LHCN-M2 (cell line): ENCODE measurements around the gene TOP2A. TPM values are rescaled to one million over a fixed set of nuclear protein-coding genes. Genes with fewer than 3 reads are reported as not detected.

ENCODE experiments used
- DNase-seq: peaks from one replicate; pipeline ENCODE4 v3.0.0-alpha.2; 2012; ENCODE audit warnings: low read depth
- polyA plus RNA-seq: library from polyadenylated mRNA; unstranded; fragments of >200 nt; gene quantifications from one replicate; pipeline ENCODE4 v1.2.1, GENCODE V29; 2012; ENCODE audit warnings: missing spikeins
- total RNA-seq: library from RNA; depleted of rRNA; stranded (reverse); fragments of >200 nt; gene quantifications from 2 replicates; pipeline ENCODE4 v1.2.3, GENCODE V29; 2014; rRNA removed

TOP2A gene, protein sequence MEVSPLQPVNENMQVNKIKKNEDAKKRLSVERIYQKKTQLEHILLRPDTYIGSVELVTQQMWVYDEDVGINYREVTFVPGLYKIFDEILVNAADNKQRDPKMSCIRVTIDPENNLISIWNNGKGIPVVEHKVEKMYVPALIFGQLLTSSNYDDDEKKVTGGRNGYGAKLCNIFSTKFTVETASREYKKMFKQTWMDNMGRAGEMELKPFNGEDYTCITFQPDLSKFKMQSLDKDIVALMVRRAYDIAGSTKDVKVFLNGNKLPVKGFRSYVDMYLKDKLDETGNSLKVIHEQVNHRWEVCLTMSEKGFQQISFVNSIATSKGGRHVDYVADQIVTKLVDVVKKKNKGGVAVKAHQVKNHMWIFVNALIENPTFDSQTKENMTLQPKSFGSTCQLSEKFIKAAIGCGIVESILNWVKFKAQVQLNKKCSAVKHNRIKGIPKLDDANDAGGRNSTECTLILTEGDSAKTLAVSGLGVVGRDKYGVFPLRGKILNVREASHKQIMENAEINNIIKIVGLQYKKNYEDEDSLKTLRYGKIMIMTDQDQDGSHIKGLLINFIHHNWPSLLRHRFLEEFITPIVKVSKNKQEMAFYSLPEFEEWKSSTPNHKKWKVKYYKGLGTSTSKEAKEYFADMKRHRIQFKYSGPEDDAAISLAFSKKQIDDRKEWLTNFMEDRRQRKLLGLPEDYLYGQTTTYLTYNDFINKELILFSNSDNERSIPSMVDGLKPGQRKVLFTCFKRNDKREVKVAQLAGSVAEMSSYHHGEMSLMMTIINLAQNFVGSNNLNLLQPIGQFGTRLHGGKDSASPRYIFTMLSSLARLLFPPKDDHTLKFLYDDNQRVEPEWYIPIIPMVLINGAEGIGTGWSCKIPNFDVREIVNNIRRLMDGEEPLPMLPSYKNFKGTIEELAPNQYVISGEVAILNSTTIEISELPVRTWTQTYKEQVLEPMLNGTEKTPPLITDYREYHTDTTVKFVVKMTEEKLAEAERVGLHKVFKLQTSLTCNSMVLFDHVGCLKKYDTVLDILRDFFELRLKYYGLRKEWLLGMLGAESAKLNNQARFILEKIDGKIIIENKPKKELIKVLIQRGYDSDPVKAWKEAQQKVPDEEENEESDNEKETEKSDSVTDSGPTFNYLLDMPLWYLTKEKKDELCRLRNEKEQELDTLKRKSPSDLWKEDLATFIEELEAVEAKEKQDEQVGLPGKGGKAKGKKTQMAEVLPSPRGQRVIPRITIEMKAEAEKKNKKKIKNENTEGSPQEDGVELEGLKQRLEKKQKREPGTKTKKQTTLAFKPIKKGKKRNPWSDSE (N-terminal part only)
- total RNA-seq = 264 and 349 TPM in 2 replicates
- polyA plus RNA-seq = 54.4 TPM

DNA sequence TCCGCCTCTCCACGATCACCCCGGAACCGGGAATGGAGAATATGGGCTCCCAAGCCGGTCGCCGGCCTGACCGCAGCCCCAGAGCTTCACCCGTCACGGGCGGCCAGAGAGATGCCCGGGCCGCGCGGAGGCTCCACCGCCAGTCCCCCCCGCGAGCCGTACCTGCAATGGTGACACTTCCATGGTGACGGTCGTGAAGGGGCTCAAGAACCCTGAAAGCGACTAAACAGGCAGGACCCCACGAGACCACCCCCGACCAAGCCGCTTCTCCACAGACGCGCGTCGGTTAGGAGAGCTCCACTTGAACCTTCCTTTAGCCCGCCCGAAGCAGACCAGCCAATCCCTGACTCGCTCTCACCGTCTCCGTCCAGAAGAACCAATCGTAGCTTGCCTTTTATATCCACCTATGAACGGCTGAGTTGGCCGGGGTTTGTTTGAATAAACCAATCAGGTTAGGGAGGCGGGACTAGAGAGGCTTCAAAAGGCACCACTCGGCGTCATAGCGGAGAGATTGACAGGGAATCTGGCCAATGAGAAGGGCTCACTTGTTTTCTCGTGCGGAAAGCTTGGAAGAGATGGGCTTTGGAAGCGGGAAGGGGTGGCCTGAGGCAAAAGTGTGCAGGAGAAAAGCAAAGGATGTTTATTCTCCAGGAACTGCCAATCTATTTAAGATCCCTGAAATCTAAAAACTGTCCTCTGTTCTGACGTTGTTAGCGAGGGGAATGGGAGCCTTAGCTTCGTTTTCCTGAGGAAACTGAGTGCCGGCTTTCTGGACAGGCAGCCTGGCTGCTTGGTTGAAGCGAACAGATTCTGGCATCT lies at the start of gene TOP2A:
TSS of gene TOP2A (minus strand) at position 288 of the 819 bp plus-strand sequence. CDS start at position 183, 105 bp downstream.
- DNase-seq = peak; percentile 100

DNA sequence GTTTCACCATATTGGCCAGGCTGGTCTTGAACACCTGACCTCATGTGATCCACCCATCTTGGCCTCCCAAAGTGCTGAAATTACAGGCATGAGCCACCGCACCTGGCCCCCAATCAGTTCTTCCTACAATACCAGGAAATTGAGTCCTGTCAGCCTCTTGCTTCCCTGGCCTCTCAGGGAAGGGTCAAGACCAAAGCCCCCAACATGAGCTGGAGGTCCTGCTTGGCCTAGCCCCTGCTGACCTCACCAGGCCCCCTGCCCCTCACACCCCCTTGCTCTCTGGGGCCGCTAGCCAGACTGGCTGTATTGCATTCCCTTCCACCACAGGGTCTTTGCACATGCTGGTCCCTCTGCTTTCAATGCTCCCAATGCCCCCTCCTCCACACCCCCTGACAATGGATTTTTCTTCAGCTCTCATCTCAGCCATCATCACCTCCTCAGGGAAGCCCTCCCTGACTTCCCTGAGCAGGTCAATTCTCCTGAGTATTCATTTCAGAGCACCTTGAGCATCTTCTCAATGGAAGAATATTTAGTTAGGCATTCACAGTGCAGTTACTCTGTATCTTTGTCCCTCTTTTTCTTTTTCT lies 49.7 kb upstream of the TOP2A start:
- DNase-seq = no peak

DNA sequence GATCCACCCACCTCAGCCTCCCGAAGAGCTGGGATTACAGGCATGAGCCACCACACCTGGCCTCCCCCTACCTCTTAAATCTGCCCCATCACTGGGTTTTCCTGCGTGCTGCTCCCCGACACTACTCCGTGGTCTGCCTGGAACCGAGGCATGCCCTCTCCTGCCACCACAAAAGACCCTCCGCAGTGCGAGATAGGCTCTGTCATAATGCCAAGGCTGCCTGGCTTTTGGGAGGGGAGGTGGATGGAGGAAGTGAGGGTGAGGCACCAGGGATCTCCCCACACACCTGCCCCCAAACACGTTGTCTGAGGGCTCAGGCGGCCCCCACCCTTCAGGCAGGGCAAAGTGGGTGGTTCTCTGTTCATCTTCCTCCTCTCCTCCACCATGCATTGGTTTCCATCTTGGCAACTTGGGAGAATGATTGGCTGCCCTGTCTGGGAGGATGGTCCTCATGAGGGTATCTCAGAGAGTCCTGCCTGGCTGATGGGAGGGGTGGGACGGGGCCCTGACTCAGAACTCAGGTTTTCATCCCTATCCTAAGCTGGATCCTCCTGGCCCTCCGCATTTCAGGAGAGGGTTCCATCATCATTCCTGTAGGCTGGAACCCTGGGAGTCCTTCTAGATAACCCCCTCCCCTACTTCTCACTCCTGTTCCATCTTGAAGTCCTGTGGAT lies 48.7 kb upstream of the TOP2A start:
- DNase-seq = no peak

DNA sequence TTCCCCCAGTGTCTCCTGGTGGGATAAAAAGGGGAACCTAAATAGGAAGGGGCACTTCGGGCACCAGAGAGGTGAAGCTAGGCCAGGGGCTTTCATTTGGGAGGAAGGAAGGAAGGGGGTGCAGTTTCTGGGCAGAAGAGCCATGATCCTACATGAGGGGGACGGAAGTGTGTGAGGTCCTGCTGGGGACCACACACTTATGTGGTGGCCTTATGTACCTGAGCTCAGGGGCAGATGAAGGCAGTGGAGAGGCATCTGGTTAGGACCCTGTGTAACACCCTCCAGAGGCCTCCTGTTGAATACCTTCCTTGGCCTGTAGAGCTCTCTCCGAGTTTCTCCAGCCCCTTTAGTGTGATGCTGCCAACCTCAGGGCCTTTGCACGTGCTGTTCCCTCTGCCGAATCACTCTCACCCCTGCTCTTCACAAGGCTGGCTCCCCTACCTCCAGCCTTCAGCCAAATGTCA lies 46.7 kb upstream of the TOP2A start:
- no peak for DNase-seq

DNA sequence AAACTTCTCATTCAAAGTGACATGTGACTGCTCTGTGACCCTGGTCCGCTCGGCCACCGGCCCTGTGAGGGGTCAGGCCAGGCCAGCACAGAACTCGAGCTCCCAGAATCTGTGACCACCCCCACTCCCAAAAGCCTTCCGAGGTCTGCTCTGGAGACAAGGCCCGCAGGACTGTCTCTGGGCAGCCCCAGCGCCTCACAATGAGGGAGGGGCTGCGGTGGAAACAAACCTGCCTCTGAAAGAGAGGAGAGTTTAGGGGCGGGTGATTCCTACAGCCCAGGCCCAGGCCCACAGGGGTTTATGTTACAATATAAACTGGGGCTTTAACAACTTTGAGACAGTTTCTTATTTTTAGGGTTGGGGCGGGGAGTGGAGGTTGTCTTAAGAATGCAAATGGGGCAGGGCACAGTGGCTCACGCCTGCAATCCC lies 45.4 kb upstream of the TOP2A start:
- no peak for DNase-seq

DNA sequence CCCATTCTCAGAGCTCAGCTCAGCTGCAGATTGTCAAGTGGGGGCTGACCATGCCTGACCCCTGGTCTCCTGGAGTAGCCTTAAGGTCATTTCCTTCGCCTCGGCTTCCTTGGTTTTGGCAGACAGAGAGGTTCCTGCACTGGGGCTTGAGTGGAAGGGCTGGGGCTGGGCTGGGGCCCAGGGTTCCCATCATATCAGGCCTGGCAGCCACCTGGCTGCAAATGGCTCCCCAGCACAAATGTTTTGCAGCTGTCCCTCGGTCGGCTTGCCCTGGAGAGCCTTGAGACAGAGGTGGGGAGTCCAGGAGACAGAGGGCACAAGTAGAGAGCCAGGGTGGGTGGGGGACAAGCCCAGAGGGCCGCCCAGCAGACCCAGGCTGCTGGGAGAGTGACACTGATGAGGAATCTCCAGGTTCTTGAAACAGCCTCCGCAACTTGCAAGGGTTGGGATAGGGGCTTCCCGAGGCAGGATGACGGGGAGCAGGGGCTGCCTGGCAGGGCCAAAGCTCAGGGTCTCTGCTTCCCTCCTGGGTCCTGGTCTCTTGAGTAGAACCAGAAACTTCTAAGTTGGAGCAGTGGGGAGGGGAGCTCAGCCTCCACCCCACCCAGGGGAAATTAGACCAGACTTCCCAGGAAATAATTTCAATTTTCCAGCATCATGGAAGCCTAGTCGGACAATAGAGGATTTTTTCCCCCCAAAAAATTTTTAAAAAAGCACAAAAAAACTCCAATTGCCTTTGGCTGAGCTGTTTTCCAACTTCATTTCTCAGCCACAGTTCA lies 44.8 kb upstream of the TOP2A start:
- DNase-seq = no peak

DNA sequence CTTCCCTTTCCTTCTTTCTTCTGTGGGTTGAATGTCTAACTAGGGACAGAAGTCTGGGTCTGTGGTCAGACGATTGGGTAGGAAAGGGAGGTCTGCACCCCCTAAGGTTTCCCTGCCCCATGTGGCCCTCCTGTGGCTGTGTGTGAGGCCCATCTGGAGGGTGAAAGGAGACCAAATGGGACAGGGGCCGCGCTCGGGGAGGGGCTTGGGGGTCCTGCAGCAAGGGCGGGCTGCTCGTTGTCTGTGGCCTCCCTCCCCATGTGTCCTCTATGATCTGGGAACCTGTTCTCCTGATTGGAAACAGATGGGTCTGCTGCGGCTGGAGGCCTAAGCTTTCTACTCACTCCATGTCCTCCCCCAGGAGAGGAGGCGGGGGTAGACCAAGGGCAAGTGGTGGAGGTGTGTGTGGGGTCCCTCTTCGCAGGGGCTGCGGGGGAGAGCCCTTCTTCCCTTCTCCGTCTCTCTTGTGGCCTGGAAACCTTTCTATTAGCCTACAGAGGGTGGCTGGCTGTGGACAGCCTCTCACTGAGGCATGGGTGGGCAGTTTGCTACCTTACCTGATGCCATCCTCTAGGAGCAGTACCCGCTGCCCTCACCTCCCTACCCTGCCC lies 44.1 kb upstream of the TOP2A start:
- no peak for DNase-seq

DNA sequence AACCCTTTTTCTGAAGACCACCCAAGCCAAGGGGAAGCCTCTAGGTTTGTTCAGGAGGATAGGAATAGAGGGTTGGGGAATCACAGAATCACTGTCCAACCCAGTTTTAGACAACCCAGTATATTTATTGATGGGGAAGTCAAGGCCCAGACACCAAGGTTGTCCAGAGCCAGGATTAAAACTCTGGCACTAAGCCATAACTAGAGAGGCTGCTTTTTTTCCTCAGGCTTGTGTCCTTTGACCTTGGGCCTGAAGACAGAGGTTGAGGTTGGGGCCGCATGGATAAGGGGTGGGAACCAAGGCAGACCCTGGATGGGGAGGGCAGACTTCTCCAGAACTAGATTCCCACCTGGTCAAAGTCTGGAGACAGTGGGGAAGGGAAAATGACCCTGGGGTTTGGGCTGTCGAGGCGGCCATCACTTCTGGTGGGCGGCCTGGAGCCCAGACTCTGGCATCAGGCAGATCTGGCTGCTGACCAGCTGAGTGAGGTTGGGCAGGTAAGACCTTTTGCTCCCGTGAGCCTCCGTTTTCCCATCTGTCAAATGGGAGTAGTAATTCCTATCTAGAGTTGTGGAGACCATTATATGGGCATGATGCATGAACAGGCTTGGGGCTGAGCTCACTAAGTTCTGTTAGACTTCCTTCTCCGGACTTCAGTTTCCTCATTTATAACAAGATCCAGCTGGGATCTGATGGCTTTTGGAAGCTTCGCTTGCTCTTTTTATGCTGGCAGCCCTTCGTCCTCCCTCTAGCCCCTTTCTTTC lies 43.5 kb upstream of the TOP2A start:
- DNase-seq = no peak

DNA sequence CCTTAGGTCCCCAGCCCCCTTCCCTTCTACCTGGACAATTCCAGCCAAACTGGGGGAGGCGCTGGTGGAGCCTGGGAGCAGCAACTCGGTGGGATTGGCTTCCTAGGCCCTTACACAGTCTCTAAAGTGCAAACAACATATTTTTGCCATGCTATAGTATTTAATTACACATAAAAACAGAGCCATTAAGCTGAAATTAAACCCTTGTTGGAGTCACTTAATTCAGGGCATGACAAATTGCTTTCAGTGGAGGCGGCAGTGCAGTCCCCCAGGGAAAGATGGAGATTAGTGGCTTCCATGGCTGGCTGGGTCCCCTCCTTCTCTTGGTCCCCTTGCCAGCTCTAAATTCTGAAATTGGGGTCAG lies 42.9 kb upstream of the TOP2A start:
- DNase-seq = no peak

DNA sequence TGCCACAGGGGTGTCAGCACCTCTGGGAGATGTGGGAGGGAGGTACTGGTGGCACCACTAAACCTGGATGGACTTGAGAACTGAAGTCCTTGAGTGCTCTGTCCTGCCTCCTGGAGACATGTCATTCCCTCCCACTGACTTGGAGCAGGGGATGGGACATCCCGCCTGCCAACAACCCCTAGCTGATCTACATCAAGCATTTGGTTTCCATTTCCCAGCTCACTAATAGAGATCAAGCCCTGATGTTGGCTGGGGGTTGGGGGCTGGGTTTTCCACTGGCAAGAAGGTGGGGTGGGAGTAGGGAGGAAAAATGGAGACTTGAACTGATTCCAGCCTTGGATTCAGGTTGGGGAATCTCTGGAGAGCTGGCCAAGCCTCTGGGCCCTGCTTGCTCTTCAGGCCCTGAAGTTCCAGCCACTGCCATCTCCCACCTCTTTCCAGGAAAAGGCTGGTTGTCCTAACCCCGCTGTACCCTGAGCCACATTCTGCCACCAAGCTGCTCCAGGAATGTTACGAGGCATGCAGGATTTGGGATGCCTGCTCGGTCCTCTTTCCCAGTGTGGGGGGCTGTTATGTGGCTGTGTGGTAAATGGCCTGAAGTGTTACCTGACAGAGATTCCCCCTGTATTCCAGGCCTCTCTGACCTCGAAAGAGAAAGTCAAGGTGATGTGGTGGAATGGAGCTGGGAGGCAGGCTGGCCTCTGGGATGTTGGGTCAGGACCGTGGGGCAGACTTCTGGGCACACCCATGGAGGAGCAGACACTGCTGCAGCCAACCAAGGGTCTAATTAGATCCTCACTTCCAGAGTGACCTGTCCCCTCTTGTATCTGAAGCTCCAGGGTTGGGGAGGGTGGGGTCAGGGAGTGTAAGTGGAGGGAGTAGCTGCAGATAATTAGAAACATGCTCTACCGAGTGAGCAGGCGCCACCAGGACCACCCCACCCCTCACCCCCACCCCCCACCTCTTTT lies 42.2 kb upstream of the TOP2A start:
- DNase-seq = no peak

DNA sequence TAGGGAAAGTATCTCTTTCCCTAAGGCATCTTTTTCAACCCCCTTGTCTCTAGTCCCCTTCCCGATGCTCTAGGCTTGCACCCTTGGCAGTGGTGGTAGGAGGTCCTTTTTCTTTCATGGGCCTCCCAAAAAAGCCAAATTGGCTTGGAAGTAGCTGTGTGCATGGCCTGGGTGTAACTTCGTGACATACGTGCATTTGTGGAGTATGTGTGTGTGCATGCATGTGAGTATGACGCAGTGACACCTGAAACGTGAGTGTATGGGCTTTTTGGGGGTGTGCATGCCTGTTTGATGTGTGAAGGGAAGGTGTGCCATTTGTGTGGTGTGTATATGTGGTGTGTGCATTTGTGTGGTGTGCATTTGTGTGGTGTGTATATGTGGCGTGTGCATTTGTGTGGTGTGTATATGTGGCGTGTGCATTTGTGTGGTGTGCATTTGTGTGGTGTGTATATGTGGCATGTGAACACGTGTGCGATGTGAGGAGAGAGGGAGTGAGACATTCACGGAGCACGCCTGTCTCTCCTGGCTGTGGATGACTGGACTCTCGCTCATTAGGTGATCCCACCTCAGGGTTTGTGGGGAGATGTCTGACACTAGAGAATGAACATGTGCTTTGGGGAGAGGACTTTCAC lies 41.3 kb upstream of the TOP2A start:
- DNase-seq = no peak

DNA sequence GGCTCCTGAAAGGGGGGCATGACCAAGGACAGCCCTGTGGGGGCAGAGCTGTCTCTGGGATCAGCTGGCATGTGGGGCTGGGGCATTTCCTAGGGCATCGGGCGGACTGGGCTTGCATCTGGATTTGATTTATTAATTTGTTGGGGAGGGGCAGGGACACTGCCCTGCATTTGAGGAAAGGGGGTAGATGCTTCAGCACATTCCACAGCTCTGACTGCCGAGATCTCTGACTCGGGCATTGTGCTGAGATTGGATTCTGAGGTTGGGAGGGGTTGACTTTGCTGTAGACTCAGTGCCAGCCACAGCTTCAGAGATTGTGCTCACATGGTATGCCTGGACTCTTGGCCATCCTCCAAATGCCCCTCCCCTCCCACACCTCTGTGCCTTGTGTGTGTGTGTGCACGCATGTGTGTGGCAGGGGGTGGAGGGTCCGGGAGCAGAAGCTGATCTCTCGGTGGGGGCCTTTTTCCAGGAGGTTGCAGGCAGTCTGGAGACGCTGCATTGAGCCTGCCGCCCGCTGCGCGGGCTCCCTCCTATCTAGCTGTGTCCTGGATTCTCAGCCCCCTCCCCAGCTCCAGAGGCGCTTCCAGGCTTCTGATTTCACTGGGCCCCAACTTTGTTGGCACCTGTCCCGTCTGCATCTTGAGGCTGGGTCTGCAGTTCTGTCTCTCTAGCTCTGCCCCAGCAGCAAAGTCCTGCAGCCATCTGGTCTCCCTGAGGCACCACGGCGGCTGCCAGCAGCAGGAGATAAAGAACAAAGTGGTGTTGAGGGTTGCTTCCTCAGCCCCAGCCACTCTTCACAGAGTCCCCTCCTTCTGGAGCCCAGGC lies 40.5 kb upstream of the TOP2A start:
- peak; percentile 31 for DNase-seq

DNA sequence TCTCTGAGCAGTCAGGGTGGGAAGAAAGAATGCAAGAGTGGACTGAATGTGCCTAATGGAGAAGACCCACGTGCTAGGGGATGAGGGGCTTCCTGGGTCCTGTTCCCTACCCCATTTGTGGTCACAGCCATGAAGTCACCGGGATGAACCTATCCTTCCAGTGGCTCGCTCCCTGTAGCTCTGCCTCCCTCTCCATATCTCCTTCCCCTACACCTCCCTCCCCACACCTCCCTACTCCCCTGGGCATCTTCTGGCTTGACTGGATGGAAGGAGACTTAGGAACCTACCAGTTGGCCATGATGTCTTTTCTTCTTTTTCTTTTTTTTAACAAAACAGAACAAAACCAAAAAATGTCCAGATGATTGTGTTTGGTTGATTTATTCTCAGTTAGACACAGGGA lies 39.7 kb upstream of the TOP2A start:
- DNase-seq = no peak

DNA sequence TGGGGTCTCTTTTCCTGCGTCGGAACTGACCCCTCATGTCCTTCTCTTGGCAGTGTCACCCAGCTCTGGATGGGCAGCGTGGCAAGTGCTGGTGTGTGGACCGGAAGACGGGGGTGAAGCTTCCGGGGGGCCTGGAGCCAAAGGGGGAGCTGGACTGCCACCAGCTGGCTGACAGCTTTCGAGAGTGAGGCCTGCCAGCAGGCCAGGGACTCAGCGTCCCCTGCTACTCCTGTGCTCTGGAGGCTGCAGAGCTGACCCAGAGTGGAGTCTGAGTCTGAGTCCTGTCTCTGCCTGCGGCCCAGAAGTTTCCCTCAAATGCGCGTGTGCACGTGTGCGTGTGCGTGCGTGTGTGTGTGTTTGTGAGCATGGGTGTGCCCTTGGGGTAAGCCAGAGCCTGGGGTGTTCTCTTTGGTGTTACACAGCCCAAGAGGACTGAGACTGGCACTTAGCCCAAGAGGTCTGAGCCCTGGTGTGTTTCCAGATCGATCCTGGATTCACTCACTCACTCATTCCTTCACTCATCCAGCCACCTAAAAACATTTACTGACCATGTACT lies 38.8 kb upstream of the TOP2A start:
- no peak for DNase-seq

DNA sequence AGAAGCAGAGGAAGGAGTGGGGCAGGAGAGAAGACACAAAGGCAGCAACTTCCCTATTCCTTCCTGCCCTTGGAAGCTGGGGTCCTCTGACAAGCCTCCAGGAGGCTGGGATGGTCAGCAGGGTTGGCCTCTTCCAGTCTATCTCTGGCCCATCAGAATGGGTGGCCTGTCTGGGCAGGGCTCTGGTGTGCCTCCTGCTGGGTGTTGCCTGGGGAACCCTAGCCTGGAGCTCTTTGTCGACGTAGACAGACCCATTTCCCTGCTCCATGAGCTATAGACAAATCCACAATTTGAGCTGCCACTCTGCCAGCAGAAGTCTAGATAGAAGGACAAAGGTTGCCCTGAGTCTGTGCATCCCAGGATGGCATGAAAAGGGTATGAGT lies 36.9 kb upstream of the TOP2A start:
- no peak for DNase-seq
